HG03064 (cell line): Measurements from ENCODE around the gene CATSPERE.
A peak's percentile ranks its signal among the peaks of the same experiment; 100 is the strongest.

ENCODE experiments used
- ATAC-seq: cut with Tn5 transposase; IDR thresholded peaks from one replicate; pipeline ENCODE4 v1.9.1; 2021; ENCODE audit warnings: low read depth; ENCODE audit not compliant: unreplicated experiment

The CATSPERE gene

GRCh38 chr1:244615301-244615700 lies 154.2 kb downstream of the CATSPERE start:
- ATAC-seq = no peak

DNA sequence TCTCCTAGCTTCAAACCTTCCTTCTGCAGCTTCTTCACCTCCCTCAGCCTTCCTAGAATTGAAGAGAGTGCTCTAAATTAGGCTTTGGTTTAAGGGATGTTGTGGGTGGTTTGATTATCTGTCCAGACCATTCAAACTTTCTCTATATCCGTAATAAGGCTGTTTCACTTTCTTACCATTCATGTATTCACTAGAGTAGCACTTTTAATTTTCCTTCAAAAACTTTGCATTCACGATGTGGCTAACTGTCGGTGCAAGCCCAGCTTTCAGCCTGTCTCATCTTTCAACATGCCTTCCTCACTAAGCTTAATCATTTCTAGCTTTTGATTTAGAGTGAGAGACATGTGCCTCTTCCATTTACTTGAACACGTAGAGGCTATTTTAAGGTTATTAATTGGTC lies 165.6 kb downstream of the CATSPERE start:
- ATAC-seq = no peak

- ATAC-seq = no peak
Measured at GRCh38 chr1:244628789-244629188, 167.7 kb downstream of the CATSPERE start.

DNA sequence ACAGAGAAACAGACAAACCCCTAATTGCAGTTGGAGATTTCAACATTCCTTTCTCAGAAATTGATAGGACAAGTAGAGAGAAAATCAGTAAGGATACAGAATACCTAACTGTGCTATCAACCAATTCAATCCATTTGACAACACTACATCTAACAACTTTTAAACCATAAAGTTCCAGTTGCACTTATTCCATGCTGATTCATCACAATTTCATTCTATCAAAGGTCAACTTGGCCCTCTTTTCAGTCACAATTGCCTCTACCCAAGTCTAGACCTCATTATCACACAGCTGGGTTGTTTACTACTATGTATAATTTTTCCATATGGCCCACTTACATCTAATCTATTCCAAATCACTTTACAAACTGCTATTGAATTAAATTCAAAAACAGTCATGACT lies 172.1 kb downstream of the CATSPERE start:
- no peak for ATAC-seq

DNA sequence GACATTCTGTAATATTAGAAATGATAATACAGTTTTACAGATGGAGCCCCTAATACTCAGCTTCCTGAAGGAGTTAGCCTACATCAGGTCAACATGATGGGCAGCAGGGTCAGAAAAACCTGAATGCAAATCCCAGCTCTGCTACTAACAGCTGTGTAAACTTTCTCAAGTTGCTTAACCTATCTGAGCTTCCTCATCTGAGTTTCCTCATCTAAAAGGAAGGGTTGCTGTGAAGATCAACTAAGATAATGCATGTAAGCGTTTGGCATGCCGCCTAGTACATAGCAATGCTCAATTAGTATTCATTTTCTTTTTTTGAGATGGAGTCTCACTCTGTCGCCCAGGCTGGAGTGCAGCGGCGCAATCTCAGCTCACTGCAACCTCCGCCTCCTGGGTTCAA lies 173.5 kb downstream of the CATSPERE start:
- no peak for ATAC-seq

GRCh38 chr1:244636488-244637259 lies 175.6 kb downstream of the CATSPERE start:
- ATAC-seq = no peak

DNA sequence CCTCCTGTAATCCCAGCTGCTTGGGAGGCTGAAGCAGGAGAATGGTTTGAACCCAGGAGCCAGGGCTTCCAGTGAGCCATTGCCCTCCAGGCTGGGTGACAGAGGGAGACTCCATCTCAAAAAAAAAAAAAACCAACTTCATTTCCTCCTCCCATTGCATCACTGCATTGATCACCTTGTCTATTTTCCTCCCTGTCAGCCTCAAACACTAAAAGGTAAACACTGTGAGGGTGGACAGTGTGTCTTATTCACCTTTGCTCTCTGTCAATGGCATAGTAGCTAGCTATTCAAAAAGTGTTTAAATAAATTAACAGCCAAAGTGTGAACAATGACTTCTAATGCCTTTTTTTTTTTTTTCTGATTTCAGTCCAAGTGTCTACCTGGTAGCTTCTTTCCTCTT lies 178.5 kb downstream of the CATSPERE start:
- no peak for ATAC-seq

- ATAC-seq = no peak
Measured at GRCh38 chr1:244640917-244641316, 179.8 kb downstream of the CATSPERE start.

DNA sequence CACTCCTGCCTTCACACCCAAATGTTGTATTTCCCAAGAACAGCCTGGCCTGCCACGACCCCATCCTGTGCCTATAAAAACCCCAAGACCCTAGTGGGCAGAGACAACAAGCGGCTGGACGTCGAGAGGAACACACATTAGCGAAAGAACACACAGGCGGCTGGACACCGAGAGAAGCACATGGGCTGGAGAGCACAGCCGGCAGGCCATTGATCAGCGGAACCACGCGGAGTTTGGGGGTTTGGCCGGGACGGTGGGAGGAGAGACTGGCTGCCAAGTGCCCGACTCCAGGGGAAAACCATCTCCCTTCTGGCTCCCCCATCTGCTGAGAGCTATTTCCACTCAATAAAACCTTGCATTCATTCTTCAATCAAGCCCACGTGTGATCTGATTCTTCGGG lies 181.5 kb downstream of the CATSPERE start:
- no peak for ATAC-seq

DNA sequence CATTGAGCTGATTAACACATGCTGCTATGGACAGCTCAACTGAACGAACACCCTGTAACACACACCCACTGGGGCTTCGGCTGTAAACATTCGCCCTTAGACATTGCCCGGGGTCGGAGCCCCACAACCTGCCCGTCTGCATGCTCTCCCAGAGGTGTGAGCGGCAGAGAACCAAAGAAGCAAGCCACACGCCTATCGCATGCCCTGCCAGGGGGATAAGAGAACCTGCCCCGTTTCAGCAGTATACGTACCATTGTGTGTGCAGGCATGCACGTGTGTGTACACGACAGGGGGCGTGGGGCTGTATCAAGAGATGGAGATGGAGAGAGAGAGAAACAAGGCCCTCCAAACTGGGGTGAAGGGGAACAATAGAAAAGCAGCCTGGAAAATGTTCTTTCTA lies 181.9 kb downstream of the CATSPERE start:
- ATAC-seq = no peak

- no peak for ATAC-seq
Measured at GRCh38 chr1:244645414-244645813, 184.3 kb downstream of the CATSPERE start.

GRCh38 chr1:244645890-244646289 lies 184.8 kb downstream of the CATSPERE start:
- no peak for ATAC-seq

- ATAC-seq = no peak
Measured at GRCh38 chr1:244647819-244648218, 186.7 kb downstream of the CATSPERE start.

DNA sequence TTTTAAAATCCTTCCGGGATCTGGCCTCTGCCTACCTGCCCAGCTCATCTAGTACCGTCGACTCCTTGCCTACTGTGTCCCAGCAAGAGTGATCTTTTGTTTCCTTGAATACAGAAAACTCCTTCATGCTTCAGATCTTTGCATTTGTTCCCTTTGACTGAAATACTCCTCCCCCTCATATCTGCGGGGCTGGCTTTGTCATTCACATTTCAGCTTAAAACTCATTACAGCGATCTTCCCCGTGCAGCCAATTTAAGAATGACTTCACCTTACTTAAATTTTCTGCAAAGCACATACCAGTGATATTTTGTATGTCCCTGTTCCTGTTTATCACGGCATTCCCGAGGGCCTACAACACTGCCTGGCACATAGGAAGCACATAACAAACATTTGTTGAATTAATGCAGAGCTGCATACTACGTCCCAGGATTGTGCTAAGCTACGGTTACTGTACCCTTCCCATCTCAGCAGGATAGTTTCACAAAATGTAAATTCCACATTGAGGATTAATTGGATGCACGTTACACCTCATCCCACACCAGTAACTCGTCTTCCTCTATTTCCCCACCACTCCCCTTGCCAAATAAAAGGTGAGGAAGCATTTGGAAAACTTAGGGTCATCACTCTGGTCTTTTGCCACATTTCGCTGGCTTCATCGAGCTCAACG lies 191.0 kb downstream of the CATSPERE start:
- no peak for ATAC-seq

DNA sequence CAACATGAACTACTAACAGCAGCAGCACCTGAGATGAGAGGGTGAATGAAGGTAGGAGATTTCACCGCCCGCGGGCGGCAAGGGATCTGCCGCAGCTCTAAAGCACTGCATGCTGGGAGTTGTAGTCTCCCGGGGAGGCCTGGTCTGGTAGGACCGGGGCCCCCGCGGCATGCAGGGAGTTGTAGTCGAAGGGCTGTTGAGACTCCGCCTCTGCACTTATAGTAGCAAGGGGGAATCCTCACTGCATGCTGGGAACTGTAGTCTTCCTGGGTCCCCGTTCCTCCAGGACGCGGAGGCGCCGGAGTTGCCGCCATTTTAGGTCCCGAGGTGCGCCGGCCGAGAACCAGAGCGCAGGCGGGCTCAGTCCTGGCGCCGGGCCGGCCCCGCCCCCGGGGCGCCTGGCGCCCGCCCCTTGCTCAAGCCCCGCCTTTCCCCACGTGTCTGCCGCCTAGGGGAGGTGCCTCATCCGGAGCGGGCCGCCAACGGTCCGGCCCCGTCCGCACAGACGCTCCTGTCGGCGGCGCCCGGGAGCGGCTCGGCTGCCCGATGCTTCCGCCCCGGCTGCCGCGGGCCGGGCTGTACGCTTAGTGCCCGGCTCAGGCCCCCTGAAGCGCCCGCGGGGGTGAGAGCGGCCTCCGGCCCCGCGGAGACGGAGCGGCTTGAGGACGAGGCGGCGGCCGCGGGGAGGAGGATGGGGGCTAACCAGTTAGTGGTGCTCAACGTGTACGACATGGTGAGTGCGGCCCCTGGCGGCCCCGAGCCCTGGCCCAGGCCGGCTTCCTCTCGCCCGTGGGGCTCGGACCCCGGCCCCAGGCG lies 191.8 kb downstream of the CATSPERE start, which contains the start of gene DESI2:
Gene DESI2 (plus strand): TSS at position 504 of the 816 bp plus-strand sequence. CDS start 188 bp downstream, at position 692.
- peak; percentile 97 for ATAC-seq

GRCh38 chr1:244653439-244654107 lies 192.5 kb downstream of the CATSPERE start:
- ATAC-seq = no peak

DNA sequence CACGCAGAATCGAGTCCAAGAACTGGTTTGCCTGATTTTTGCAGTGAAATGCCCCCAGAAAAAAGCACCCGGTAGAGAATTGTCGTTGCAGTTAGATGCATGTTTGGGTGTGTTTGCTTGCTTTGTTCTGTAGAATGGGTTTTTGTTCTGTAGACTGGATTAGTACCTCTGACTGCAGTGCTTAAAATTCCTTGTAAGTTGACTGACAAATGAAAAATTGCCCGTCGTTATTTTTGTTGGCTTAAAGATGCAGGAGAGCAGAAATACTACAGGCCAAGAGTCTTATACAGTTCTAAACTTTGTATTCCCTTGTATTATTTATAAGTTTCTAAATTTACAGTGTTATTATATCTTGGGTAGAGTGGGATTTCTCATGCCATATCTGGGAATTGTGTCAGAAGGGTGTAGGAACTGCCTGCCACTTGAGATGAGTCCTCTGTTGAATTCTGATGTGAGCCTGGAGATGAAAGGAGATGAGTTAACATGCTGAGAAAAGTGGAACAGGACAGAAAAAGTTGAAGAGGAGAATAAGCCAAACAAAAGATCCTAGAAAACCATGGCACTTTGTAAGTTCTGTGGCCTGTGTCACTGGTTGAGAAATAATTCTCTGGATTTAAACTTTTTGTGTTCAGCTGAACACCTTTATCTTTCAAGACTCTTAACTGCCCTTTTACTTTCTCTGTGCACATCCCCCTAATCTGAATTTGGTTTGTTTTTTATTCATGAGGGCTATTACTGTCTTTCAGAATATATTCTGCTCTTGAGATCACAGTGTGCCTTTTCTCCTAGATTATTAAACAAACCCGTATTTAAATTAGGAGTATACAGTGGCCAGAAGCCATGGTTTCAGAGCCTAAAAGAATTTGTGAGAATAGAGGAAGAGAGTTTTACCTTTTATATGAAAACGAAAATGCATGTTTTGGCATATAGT lies 193.3 kb downstream of the CATSPERE start:
- ATAC-seq = no peak

DNA sequence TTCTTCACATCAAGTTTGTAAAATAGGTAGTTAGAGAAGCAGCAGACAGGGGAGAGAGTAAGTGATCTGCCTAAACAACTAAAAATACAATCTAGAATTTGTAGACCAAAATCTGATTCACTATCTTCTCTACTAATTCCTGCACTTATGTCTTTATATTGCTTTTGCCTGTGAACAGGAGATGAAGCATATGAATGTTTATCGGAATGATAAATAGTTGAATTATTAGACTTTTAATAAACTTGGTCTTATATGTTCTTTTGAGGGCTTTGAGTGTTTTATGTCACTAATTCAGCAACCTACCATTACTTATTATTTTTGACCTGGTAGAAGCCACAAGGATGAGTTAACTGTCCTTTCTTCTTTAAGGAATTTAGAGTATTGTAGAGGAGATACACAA lies 194.1 kb downstream of the CATSPERE start:
- no peak for ATAC-seq

DNA sequence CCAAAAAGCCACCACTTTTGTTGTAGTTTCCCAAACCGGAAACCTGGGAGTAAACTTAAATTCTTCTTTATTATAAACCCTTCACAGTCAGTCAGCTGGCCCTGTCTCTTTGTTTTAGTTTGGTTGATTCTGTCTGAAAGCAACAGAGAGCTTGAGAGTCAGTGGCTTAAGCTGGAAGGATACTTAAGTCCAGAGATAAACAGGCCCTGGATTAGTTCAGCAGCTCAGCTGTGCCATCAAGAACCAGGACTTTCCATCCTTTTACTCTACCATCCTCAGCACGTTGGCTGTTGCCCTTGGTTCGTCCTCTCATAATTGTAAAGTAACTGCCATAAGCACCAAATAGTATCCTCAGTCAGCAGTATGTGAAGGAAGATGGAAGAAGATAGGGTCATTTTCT lies 196.3 kb downstream of the CATSPERE start:
- ATAC-seq = no peak

GRCh38 chr1:244659694-244660093 lies 198.6 kb downstream of the CATSPERE start:
- ATAC-seq = no peak
